Left ventricle myocardium inferior (tissue), 1 donor: ENCODE data around the gene FEM1C. TPM values are rescaled to one million over a fixed set of nuclear protein-coding genes. Genes with fewer than 3 reads are reported as not detected.

Experiments
- DNase-seq: peaks from one replicate; pipeline ENCODE4 v3.0.0-alpha.2; 2020
- H3K27ac ChIP-seq: fragments of 200-600 bp; replicated peaks from 2 replicates; pipeline ENCODE4 v1.8.0; 2021
- H3K27me3 ChIP-seq: fragments of 200-600 bp; 2 replicates; pipeline ENCODE4 v1.8.0; 2021; ENCODE audit warnings: low read depth
- H3K36me3 ChIP-seq: fragments of 200-600 bp; 2 replicates; pipeline ENCODE4 v1.8.0; 2021
- H3K4me1 ChIP-seq: fragments of 200-600 bp; 2 replicates; pipeline ENCODE4 v1.8.0; 2021
- H3K4me3 ChIP-seq: fragments of 200-600 bp; 2 replicates; pipeline ENCODE4 v1.8.0; 2021; ENCODE audit warnings: mild to moderate bottlenecking, moderate library complexity
- H3K9me3 ChIP-seq: fragments of 200-600 bp; replicated peaks from 2 replicates; pipeline ENCODE4 v1.8.0; 2021
- intact Hi-C: fragments of 100-400 bp; cut with micrococcal nuclease; formaldehyde crosslinking; loops from one replicate; pipeline ENCODE4 v1.11.0; 2022
- total RNA-seq: library from RNA; stranded (reverse); fragmentation: NEBNext Ultra II Directional; extraction: Animal tissue kit (Norgen Biotek cat#: 25700); gene quantifications from one replicate; pipeline ENCODE4 v1.2.1, GENCODE V29; 2021
- TF ChIP-seq, protein P1 (sequence below): fragments of 200-600 bp; IDR thresholded peaks from 2 replicates; pipeline ENCODE4 v1.8.0; 2021; ENCODE audit warnings: antibody characterized with exemption, mild to moderate bottlenecking, borderline replicate concordance
- donor health status: DM: no; HTN: yes; CAD: no; lungs with severe emphysema.

FEM1C gene
- total RNA-seq, 1 donor from 2014 or later, result 59.3 TPM

DNA sequence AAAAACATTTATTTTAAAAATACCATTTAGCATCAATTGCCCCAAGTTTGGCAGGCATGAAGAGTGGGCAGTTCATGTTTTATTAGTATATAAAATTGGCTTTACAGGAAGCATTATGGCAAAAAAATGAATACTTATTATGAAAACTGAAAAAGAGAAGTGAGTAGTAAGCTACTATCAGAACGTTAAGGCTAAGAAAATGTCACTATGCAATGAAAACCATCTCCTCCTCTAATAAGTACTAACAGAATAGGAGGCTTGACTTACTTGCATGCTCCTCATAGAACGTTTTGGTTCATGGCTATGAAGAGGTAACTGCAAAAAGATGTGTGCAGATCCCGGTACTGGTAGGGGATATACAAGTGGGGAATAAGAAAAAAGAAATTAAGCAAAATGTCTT lies 34.1 kb upstream of the FEM1C start:
- H3K4me1 ChIP-seq, result peaks cover 12% of the 10 kb centered on the region
- no peak overlapping the region for H3K27ac ChIP-seq
- intact Hi-C loops, result loop anchor here (10.0 kb wide), 1 partner anchor 204 kb away; no protein-coding TSS in a partner anchor
- no peak overlapping the region for H3K4me3 ChIP-seq
- peaks cover 5% of the 10 kb centered on the region for H3K36me3 ChIP-seq
- DNase-seq, result no peak
- no peaks in the 10 kb centered on the region for H3K27me3 ChIP-seq
- TF ChIP-seq, protein P1, sequence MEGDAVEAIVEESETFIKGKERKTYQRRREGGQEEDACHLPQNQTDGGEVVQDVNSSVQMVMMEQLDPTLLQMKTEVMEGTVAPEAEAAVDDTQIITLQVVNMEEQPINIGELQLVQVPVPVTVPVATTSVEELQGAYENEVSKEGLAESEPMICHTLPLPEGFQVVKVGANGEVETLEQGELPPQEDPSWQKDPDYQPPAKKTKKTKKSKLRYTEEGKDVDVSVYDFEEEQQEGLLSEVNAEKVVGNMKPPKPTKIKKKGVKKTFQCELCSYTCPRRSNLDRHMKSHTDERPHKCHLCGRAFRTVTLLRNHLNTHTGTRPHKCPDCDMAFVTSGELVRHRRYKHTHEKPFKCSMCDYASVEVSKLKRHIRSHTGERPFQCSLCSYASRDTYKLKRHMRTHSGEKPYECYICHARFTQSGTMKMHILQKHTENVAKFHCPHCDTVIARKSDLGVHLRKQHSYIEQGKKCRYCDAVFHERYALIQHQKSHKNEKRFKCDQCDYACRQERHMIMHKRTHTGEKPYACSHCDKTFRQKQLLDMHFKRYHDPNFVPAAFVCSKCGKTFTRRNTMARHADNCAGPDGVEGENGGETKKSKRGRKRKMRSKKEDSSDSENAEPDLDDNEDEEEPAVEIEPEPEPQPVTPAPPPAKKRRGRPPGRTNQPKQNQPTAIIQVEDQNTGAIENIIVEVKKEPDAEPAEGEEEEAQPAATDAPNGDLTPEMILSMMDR, result no peak
- H3K9me3 ChIP-seq, result no peaks in the 10 kb centered on the region

DNA sequence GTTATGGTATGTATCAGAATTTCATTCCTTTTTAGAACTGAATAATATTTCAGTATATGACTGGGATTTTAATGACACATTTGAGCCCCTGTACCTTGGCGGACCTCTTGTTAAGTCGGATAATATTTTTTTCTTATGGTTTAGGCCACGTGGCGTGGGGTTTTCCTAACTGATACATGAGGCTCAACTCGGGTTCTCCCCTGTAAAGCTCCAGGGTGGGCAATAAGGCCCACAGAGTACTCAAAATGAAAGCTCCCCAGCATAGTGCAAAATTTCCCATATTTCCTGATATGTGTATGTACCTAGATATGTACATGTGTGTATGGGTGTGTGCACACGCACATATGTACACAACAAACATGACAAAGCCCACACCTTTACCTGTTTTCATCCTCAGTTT lies 33.2 kb upstream of the FEM1C start:
- H3K4me1 ChIP-seq, result peaks cover 11% of the 10 kb centered on the region
- H3K27me3 ChIP-seq, result no peaks in the 10 kb centered on the region
- H3K9me3 ChIP-seq, result no peaks in the 10 kb centered on the region
- intact Hi-C loops, result loop anchor here (10.0 kb wide), 1 partner anchor 203 kb away; no protein-coding TSS in a partner anchor
- H3K27ac ChIP-seq, result no peak overlapping the region
- no peak for DNase-seq
- TF ChIP-seq, protein P1, result no peak
- H3K4me3 ChIP-seq, result no peak overlapping the region
- H3K36me3 ChIP-seq, result peaks cover 5% of the 10 kb centered on the region

DNA sequence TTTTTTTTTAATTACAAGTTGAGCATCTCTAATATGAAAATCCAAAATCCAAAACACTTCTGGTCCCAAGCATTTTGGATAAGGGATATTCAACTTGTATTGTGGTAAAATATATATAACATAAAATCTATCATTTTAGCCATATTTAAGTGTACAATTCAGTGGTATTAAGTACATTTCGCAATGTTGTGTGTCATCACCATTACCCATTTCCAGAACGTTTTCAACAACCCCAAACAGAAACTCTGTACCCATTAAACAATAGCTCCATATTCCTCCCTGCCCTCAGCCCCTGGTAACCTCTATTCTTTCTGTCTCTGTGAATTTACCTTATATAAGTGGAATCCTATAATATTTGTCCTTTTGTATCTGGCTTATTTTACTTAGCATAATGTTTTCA lies 32.8 kb upstream of the FEM1C start:
- Histone ChIP-seq H3K9me3 (no peaks in the 10 kb centered on the region), H3K36me3 (peaks cover 5% of the 10 kb centered on the region), H3K4me1 (peaks cover 15% of the 10 kb centered on the region), H3K27me3 (no peaks in the 10 kb centered on the region), H3K4me3 (no peak overlapping the region), H3K27ac (no peak overlapping the region)
- TF ChIP-seq, protein P1, result no peak
- DNase-seq, result no peak
- intact Hi-C loops, result loop anchor here (10.0 kb wide), 1 partner anchor 203 kb away; no protein-coding TSS in a partner anchor

DNA sequence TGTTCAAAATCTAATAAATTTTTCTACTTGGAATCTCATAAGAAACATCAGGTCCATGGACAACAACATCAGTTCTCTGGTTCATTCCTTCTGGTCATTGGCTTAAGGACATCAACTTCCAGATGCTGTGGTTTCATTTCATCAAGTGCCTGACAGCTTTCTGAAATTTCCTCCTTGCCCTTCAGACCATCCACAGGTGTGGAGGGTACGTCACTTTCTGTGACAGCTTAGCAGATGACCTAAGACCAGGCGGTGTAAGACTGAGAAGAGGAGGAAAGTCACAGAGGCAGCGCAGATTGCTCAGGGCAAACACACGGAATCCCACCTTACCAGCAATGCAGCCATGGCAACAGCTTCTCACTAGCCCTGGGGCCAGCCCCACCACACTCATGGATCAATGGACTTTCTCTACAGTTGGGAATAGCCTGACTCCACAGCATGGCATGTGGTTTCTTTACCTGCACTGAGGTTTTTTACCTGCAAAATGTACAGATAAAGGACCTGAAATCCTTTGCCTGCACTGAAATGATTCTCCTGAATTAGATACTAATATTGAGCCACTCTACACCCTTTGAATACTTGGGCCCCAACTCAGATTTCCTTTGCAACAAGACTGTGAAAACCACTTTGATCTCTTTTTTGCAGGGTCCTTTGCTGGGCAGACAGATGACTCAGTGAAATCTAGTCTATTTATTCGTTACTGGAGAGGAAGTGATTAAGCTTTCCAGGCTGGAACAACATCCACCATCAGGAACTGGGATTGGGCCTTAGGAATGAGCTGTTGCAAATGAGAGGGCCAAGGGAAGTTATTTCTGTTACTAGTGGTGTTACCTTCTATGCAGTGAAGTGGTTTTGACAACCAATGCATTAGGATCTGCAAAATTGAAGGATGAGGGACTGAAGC lies 30.8 kb upstream of the FEM1C start:
- Histone ChIP-seq H3K4me3 (no peak overlapping the region), H3K27ac (no peak overlapping the region), H3K27me3 (no peaks in the 10 kb centered on the region), H3K36me3 (peaks cover 3% of the 10 kb centered on the region), H3K4me1 (peaks cover 30% of the 10 kb centered on the region), H3K9me3 (no peaks in the 10 kb centered on the region)
- DNase-seq, result no peak
- intact Hi-C loops, result loop anchor here (10.0 kb wide), 1 partner anchor 201 kb away; no protein-coding TSS in a partner anchor
- TF ChIP-seq, protein P1, result no peak

DNA sequence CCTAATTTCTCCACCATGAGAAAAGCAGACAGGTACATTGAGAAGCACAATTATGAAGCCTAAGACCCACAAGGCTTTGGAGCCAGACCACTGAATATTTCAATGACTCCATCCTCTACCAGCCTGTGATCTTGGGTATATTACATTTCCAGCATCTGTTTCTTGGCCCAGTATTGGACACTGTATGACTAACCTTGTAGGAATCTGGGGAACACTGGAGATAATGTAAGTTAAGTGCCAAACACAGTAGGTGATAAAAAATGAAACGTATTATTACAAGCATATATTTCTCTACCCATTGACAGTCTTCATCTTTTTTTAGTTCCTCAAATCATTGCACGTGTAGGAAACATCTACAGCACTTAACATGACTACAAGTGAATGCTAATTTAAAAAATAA lies 28.6 kb upstream of the FEM1C start:
- no peaks in the 10 kb centered on the region for H3K36me3 ChIP-seq
- H3K4me3 ChIP-seq, result no peak overlapping the region
- peaks cover 30% of the 10 kb centered on the region for H3K4me1 ChIP-seq
- TF ChIP-seq, protein P1, result no peak
- no peak for DNase-seq
- H3K27ac ChIP-seq, result no peak overlapping the region
- intact Hi-C loops, result loop anchor here (10.0 kb wide), 1 partner anchor 198 kb away; no protein-coding TSS in a partner anchor
- no peaks in the 10 kb centered on the region for H3K27me3 ChIP-seq
- no peaks in the 10 kb centered on the region for H3K9me3 ChIP-seq
